Hindlimb muscle (tissue), 1 donor: ENCODE results near the gene SKI. TPM values are rescaled to one million over a fixed set of nuclear protein-coding genes. Genes with fewer than 3 reads are reported as not detected.
"Not testable (repeated sequence)": the region's sequence is repeated elsewhere in the genome, so short reads cannot be mapped to it uniquely, and the experiment has no call there.

ENCODE experiments used
- DNase-seq: peaks from one replicate; pipeline ENCODE4 v3.0.0-alpha.2; 2013
- polyA plus RNA-seq: library from polyadenylated mRNA; unstranded; fragments of 120-200 nt; gene quantifications from one replicate; pipeline ENCODE4 v1.2.1, GENCODE V29; 2013; ENCODE audit not compliant: insufficient read length

Gene SKI
- polyA plus RNA-seq, 1 donor, result 70.0 TPM

GRCh38 chr1:2231532-2232254 is 3.6 kb downstream of the SKI start:
- DNase-seq, result no peak

- DNase-seq, result no peak
These were observed 4.3 kb downstream of the SKI start for GRCh38 chr1:2232255-2232915.

GRCh38 chr1:2232916-2233438 is 4.9 kb downstream of the SKI start:
- no peak for DNase-seq

GRCh38 chr1:2233468-2233867 is 5.3 kb downstream of the SKI start:
- DNase-seq, result no peak

GRCh38 chr1:2233997-2234761 is 6.1 kb downstream of the SKI start:
- DNase-seq, result no peak

GRCh38 chr1:2234762-2235113 is 6.6 kb downstream of the SKI start:
- no peak for DNase-seq

- DNase-seq, result no peak
These were observed 7.3 kb downstream of the SKI start for GRCh38 chr1:2235300-2235998.

- DNase-seq, result no peak
These were observed 8.9 kb downstream of the SKI start for GRCh38 chr1:2236695-2237677.

GRCh38 chr1:2237773-2238172 is 9.7 kb downstream of the SKI start:
- no peak for DNase-seq

GRCh38 chr1:2238361-2239012 is 10.4 kb downstream of the SKI start:
- DNase-seq, result no peak

GRCh38 chr1:2239013-2239370 is 10.9 kb downstream of the SKI start:
- DNase-seq, result no peak

GRCh38 chr1:2239384-2239985 is 11.4 kb downstream of the SKI start:
- no peak for DNase-seq

GRCh38 chr1:2240270-2241156 is 12.4 kb downstream of the SKI start:
- DNase-seq, result no peak

GRCh38 chr1:2241820-2242219 is 13.7 kb downstream of the SKI start:
- DNase-seq, result no peak

GRCh38 chr1:2242814-2243725 is 15.0 kb downstream of the SKI start:
- DNase-seq, result no peak

GRCh38 chr1:2247045-2247394 is 18.9 kb downstream of the SKI start:
- not testable (repeated sequence) for DNase-seq

- no peak for DNase-seq
These were observed 19.6 kb downstream of the SKI start for GRCh38 chr1:2247760-2248126.

GRCh38 chr1:2248127-2248826 is 20.2 kb downstream of the SKI start:
- no peak for DNase-seq
